K562 (cell line): ENCODE data around the gene GNAZ. TPM values are rescaled to one million over a fixed set of nuclear protein-coding genes. Genes with fewer than 3 reads are reported as not detected.

Source experiments
- GTF2E2 ChIP-seq: fragments of 200-800 bp; sonication (Bioruptor generic); IDR thresholded peaks from 2 replicates; pipeline ENCODE4 v1.6.1; 2016; ENCODE audit warnings: missing genetic modification characterization, missing compliant biosample characterization
- HCFC1 ChIP-seq: IDR thresholded peaks from 2 replicates; pipeline ENCODE4 v1.6.1; 2012; ENCODE audit warnings: low read depth, low read length, improper control_type of control experiment
- HIVEP1 ChIP-seq: fragments of 250-450 bp; sonication (Bioruptor Pico); IDR thresholded peaks from 2 replicates; pipeline ENCODE4 v1.4.0; 2020; ENCODE audit warnings: mild to moderate bottlenecking
- KAT2B ChIP-seq: IDR thresholded peaks from one replicate; pipeline ENCODE4 v1.6.1; 2012; ENCODE audit warnings: low read depth, mild to moderate bottlenecking, control low read depth, inconsistent platforms, low read length, moderate library complexity
- LARP7 ChIP-seq: fragments of 450-650 bp; IDR thresholded peaks from 2 replicates; pipeline ENCODE4 v1.6.1; 2016
- MCM2 ChIP-seq: fragments of 450-650 bp; IDR thresholded peaks from 2 replicates; pipeline ENCODE4 v1.6.1; 2017; ENCODE audit warnings: low read depth, mild to moderate bottlenecking
- NBN ChIP-seq: fragments of 450-650 bp; IDR thresholded peaks from 2 replicates; pipeline ENCODE4 v1.6.1; 2016; ENCODE audit warnings: low read depth, mild to moderate bottlenecking
- NFE2L1 ChIP-seq: fragments of 450-650 bp; IDR thresholded peaks from 2 replicates; pipeline ENCODE4 v1.6.1; 2016; ENCODE audit warnings: missing genetic modification characterization, low read depth, mild to moderate bottlenecking, missing compliant biosample characterization, moderate library complexity, borderline replicate concordance
- NONO ChIP-seq, 2 experiments: fragments of 200-400 bp in 1 of 2; fragments of 450-650 bp in 1 of 2; formaldehyde crosslinking in 1 of 2; IDR thresholded peaks; 2 replicates each; pipeline ENCODE4 v1.6.1; 2017; ENCODE audit warnings: low read depth in 2 of 2, mild to moderate bottlenecking in 2 of 2, moderate library complexity in 2 of 2, low read length in 1 of 2
- NR2C1 ChIP-seq, 2 experiments: fragments of 450-650 bp; IDR thresholded peaks; 2 replicates each; pipeline ENCODE4 v1.6.1; 2017; ENCODE audit warnings: mild to moderate bottlenecking in 2 of 2, antibody characterized with exemption in 1 of 2, inconsistent platforms in 1 of 2, missing compliant biosample characterization in 1 of 2, missing genetic modification characterization in 1 of 2
- NR4A1 ChIP-seq, 2 experiments: fragments of 250-450 bp in 1 of 2; fragments of 450-650 bp in 1 of 2; sonication (Bioruptor Pico) in 1 of 2; IDR thresholded peaks; 2 replicates each; pipeline versions ENCODE4 v1.4.0 to v1.6.1; 2016 to 2020; ENCODE audit warnings: mild to moderate bottlenecking in 2 of 2, missing compliant biosample characterization in 1 of 2, missing genetic modification characterization in 1 of 2, moderate library complexity in 1 of 2
- SIRT6 ChIP-seq: IDR thresholded peaks from one replicate; pipeline ENCODE4 v1.6.1; 2012; ENCODE audit warnings: low read depth, mild to moderate bottlenecking, control low read depth, inconsistent platforms, low read length, moderate library complexity
- SRSF9 ChIP-seq: fragments of 200-400 bp; formaldehyde crosslinking; IDR thresholded peaks from 2 replicates; pipeline ENCODE4 v1.6.1; 2017; ENCODE audit warnings: low read depth, low read length, borderline replicate concordance
- ZBED1 ChIP-seq: IDR thresholded peaks from 2 replicates; pipeline ENCODE4 v1.6.1; 2014
- ZFP1 ChIP-seq: fragments of 450-650 bp; formaldehyde crosslinking; IDR thresholded peaks from 2 replicates; pipeline ENCODE4 v1.4.0; 2020; ENCODE audit warnings: mild to moderate bottlenecking, mixed read lengths
- ZKSCAN3 ChIP-seq: fragments of 250-450 bp; sonication (Bioruptor Pico); IDR thresholded peaks from 2 replicates; pipeline ENCODE4 v1.4.0; 2020
- ZNF217 ChIP-seq: sonication (generic); formaldehyde crosslinking; IDR thresholded peaks from 2 replicates; pipeline ENCODE4 v1.8.0; 2022; ENCODE audit warnings: mild to moderate bottlenecking, missing genetic modification reagents
- ZNF699 ChIP-seq: fragments of 250-450 bp; sonication (Bioruptor Pico); IDR thresholded peaks from 2 replicates; pipeline ENCODE4 v1.8.0; 2021; ENCODE audit warnings: mild to moderate bottlenecking, moderate library complexity; ENCODE audit not compliant: insufficient replicate concordance
- polyA plus RNA-seq, 8 experiments: library from polyadenylated mRNA; depleted of rRNA in 4 of 8; stranded (reverse) in 5 of 8; unstranded in 3 of 8; fragments of >200 nt; fragmentation: Nextera tagmentation in 2 of 8; fragmentation: Illumina TruSeq in 1 of 8; extraction: Ambion mirVana in 2 of 8; extraction: Trizol in 1 of 8; gene quantifications; 2 replicates each; pipeline versions ENCODE4 v1.2.1 to v1.2.3, GENCODE V29; 2011 to 2014; ENCODE audit warnings: inconsistent platforms in 1 of 8, missing spikeins in 1 of 8
- total RNA-seq, 7 experiments: library from RNA; depleted of rRNA in 6 of 7; stranded (reverse); fragments of >200 nt in 6 of 7; fragmentation: Illumina TruSeq in 2 of 7; extraction: Trizol in 2 of 7; gene quantifications; 2 replicates each; pipeline versions ENCODE4 v1.2.1 to v1.2.3, GENCODE V29; 2011 to 2021; ENCODE audit warnings: low replicate concordance in 1 of 7
- TF ChIP-seq, protein P1 (sequence below), 2 experiments: fragments of 450-650 bp; conservative IDR thresholded peaks; 2 replicates each; pipeline ENCODE4 v1.6.1; 2017; ENCODE audit warnings: mild to moderate bottlenecking in 2 of 2, moderate library complexity in 2 of 2
- TF ChIP-seq, protein P2 (sequence below): IDR thresholded peaks from 2 replicates; pipeline ENCODE4 v1.6.1; 2011; ENCODE audit warnings: borderline replicate concordance, low read depth, mild to moderate bottlenecking, moderate library complexity, low read length; ENCODE audit not compliant: insufficient read depth, poor library complexity, severe bottlenecking
- TF ChIP-seq, protein P3 (sequence below): fragments of 450-650 bp; IDR thresholded peaks from 2 replicates; pipeline ENCODE4 v1.6.1; 2017; ENCODE audit warnings: antibody characterized with exemption
- TF ChIP-seq, protein P4 (sequence below): sonication (generic); formaldehyde crosslinking; IDR thresholded peaks from 2 replicates; pipeline ENCODE4 v1.5.0; 2020; ENCODE audit warnings: missing genetic modification reagents

Gene GNAZ
- total and polyA plus RNA-seq, 9 of the 15 experiments (the other 6 are each of a cell fraction or from before 2014, with no cell fraction given): 0.04 to 0.22 (median 0.13) TPM; not detected in 3

DNA sequence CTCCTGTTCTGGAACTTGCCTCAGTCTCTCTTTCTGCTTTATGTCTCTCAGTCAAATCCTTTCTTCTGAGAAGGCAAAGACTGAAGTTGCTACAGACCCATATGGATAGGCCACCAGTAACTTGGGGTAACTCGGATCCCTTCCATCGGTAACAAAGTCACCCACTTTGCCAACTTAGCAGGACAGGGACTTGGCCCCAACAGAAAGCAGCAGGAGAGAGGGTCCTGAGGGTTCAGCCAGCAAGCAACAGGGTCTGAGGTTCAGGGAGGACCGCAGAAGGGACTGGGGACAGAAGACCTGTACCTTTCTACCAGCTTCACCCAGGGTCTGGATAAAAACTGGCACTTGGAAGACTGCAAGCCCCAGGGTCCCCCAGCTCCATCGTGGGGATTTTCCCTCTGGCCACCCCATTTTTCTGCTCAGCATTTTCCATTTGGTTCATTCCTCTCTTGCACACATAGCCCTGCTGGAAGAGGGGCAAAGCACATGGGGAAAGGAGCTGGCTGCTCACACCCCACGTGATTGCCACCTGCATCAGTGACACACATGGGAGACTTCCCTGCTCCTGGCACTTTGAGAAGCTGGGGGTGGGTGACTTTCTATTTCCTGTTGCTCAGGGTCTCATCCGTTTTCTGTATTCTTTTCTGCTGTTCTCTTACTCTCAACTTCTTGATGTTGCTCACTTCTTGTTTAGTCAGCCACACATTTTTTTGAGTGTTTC is 34.6 kb upstream of the GNAZ start (continued):
- TF ChIP-seq, protein P1, sequence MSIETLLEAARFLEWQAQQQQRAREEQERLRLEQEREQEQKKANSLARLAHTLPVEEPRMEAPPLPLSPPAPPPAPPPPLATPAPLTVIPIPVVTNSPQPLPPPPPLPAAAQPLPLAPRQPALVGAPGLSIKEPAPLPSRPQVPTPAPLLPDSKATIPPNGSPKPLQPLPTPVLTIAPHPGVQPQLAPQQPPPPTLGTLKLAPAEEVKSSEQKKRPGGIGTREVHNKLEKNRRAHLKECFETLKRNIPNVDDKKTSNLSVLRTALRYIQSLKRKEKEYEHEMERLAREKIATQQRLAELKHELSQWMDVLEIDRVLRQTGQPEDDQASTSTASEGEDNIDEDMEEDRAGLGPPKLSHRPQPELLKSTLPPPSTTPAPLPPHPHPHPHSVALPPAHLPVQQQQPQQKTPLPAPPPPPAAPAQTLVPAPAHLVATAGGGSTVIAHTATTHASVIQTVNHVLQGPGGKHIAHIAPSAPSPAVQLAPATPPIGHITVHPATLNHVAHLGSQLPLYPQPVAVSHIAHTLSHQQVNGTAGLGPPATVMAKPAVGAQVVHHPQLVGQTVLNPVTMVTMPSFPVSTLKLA (conservative IDR thresholded peaks at IDR 0.05): no peak
- TF ChIP-seq, protein P2, sequence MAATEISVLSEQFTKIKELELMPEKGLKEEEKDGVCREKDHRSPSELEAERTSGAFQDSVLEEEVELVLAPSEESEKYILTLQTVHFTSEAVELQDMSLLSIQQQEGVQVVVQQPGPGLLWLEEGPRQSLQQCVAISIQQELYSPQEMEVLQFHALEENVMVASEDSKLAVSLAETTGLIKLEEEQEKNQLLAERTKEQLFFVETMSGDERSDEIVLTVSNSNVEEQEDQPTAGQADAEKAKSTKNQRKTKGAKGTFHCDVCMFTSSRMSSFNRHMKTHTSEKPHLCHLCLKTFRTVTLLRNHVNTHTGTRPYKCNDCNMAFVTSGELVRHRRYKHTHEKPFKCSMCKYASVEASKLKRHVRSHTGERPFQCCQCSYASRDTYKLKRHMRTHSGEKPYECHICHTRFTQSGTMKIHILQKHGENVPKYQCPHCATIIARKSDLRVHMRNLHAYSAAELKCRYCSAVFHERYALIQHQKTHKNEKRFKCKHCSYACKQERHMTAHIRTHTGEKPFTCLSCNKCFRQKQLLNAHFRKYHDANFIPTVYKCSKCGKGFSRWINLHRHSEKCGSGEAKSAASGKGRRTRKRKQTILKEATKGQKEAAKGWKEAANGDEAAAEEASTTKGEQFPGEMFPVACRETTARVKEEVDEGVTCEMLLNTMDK: no peak
- TF ChIP-seq GTF2E2: no peak
- no peak for TF ChIP-seq LARP7
- peak; percentile 59; the same call in 1 of the 2 replicates for TF ChIP-seq ZBED1
- TF ChIP-seq NR2C1 (IDR thresholded peaks at IDR 0.05): no peak
- TF ChIP-seq NR2C1 (tag; IDR thresholded peaks at IDR 0.05): no peak
- TF ChIP-seq ZKSCAN3: no peak
- no peak for TF ChIP-seq SIRT6
- TF ChIP-seq NR4A1 (CRISPR knock-in tag; IDR thresholded peaks at IDR 0.05): no peak
- no peak for TF ChIP-seq NR4A1 (tag; IDR thresholded peaks at IDR 0.05)
- TF ChIP-seq NBN: no peak
- no peak for TF ChIP-seq NONO (IDR thresholded peaks at IDR 0.05; ENCODE audit: low read depth in 2 of 2, low read length in 1 of 2)
- no peak for TF ChIP-seq KAT2B
- no peak for TF ChIP-seq ZNF217 (CRISPR knock-in tag)
- TF ChIP-seq, protein P3, sequence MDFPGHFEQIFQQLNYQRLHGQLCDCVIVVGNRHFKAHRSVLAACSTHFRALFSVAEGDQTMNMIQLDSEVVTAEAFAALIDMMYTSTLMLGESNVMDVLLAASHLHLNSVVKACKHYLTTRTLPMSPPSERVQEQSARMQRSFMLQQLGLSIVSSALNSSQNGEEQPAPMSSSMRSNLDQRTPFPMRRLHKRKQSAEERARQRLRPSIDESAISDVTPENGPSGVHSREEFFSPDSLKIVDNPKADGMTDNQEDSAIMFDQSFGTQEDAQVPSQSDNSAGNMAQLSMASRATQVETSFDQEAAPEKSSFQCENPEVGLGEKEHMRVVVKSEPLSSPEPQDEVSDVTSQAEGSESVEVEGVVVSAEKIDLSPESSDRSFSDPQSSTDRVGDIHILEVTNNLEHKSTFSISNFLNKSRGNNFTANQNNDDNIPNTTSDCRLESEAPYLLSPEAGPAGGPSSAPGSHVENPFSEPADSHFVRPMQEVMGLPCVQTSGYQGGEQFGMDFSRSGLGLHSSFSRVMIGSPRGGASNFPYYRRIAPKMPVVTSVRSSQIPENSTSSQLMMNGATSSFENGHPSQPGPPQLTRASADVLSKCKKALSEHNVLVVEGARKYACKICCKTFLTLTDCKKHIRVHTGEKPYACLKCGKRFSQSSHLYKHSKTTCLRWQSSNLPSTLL: no peak
- no peak for TF ChIP-seq ZNF699 (CRISPR knock-in tag)
- no peak for TF ChIP-seq MCM2
- no peak for TF ChIP-seq NFE2L1 (tag)
- no peak for TF ChIP-seq HIVEP1 (CRISPR knock-in tag)
- no peak for TF ChIP-seq SRSF9
- TF ChIP-seq, protein P4, sequence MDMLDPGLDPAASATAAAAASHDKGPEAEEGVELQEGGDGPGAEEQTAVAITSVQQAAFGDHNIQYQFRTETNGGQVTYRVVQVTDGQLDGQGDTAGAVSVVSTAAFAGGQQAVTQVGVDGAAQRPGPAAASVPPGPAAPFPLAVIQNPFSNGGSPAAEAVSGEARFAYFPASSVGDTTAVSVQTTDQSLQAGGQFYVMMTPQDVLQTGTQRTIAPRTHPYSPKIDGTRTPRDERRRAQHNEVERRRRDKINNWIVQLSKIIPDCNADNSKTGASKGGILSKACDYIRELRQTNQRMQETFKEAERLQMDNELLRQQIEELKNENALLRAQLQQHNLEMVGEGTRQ (CRISPR knock-in tag): peak; percentile 63
- no peak for TF ChIP-seq ZFP1 (CRISPR knock-in tag)
- TF ChIP-seq HCFC1: 0 out of 2 replicates have a peak, but pooled peaks have one; percentile 16
